ENCODE results near the gene ATG12.
"Not testable (repeated sequence)": the region's sequence is repeated elsewhere in the genome, so short reads cannot be mapped to it uniquely, and the experiment has no call there.

The ATG12 gene

DNA sequence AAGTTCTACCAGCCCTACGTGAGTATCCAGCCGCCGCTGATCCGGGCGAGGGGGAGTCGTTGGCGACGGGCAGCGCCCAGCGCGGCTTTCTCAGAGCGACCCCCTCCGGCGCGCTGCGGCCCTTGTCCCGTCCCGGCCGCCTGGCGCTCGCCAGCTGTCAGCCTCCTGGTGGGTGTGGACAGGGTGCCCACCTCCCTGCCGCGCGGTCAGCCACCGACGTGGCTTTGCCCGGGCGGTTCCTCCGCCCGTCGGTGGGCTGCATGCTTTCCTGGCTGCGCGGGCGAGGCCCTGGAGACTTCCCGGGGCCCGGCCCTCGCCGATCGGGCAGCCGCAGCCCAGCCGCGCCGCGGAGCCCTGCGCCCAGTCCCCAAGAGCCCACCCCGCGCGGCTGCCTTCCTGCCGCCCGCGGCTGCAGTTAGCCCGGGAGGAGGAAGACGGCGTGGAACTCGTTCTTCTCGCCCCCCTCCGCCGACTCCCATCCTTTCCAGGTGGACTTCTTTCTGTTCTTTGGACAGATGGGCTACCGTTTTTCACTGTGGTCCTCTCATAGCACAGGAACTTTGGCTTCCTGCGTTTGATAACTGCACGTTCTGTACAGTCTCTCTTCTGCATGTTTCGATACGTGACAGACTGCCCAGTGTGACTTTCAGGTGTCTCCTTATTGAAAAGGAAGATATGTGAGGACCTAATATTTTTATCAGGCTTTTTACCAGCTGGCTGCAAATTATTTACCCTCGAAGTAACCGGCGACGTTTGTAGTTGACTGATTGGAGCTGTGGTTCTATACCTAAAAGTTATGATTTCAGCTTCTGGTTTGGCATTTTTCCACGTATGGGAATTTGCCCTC is 947 bp upstream of the ATG12 start:
- peak; percentile 34 for DNase-seq

DNA sequence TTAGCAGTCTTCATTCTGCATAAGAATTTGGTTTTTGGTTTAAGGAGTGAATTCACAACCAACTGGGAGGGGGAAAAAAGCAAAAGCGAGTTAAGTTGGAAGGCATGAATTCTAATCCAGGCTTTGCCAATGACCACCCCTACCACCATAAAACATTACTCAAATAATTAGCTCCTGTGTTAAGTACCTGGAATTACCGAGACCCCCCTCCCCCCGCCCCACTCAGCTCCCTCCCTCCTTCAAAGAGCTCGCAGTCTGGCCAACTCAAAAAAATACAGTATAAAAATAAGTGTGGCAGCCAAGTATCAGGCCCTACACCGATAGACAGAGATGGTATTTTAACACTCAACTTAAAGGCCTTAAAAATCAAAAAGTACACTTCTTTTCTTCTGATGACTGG is 492 bp downstream of the ATG12 start:
- DNase-seq: no peak

DNA sequence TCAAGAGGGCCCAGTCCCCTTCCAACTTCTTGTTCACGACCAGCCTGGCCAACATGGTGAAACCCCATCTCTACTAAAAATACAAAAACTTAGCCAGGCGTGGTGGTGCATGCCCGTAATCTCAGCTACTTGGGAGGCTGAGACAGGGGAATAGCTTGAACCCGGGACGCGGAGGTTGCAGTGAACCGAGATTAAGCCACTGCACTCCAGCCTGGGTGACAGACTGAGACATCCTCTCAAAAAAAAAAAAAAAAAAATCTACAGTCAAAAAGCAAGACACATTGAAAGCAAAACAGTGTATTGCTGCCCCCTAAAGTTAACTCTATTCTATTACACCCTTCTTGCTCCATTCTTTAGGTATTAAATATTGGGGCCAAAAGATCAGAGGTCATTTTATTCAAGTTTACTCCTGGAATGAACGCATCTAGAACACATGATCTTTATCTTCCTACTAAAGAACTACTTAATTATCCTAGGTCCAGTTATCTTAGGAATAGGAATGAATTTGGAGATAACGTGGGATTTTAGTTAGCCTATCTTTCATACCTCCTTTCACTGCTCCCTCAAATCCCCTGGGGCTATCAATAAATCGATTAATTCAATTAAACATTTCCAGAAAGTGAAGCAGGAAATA is 2.4 kb downstream of the ATG12 start:
- DNase-seq: peak in 1 of 2 donors; percentile 22

DNA sequence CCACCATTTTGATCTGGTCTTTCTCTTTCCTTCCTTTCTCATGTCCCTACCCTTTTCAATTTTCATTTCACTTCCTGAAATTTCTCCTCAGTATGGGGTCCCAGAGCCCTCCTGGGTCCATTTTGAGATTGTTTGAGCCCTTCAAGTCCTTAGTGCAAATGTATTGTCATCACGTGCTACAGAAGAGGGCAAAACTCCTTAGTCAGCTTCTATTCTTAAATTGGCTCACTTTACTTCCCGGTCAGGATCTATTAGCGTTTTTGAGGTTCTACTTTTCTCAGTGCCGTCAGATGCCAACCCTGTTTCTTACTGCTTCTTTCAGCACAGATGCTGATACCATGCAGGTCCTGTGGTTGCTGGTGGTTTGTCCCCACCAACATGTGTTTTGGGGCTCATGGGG is 5.9 kb downstream of the ATG12 start:
- DNase-seq: no peak

DNA sequence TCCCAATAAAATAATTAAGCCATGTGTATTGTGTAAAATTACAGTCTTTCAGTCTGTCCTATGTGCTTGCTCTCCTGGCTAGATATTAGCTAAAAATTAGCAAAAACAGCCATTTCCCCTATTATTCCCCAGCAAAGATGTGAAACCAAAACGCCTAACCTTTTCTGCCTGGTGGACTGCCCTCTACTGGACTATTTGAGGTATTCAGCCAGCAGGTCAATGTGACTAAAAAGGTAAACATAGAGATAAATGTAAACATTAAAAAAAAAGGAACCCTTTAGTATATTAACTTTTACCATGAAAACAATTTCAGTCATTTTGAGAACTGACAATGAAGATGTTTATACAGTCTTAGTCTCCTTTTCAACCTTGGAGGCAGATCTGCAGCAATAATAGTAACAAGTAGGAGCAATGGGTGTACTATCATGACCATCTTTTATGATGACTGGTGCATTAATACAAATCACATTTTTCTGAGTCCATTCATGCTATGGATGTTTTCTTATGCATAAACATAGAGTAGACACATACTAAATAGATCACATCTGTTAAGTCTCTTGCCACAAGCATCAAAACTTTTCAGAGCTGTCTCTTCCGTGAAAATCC is 10.1 kb downstream of the ATG12 start:
- no peak for DNase-seq

DNA sequence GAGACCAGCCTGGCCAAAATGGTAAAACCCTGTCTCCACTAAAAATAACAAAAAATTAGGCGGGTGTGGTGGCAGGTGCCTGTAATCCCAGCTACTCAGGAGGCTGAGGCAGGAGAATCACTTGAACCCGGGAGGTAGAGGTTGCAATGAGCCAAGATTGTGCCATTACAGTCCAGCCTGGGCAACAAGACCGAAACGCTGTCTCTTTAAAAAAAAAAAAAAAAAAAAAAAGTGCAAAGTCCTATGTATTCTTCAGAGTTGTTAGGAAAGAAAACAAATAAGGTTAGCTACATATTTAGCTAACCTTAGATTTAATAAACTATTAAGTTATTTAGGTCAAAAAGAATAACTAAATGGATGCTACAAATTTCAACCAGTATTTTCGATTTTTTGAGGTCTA is 11.5 kb downstream of the ATG12 start:
- no peak for DNase-seq

DNA sequence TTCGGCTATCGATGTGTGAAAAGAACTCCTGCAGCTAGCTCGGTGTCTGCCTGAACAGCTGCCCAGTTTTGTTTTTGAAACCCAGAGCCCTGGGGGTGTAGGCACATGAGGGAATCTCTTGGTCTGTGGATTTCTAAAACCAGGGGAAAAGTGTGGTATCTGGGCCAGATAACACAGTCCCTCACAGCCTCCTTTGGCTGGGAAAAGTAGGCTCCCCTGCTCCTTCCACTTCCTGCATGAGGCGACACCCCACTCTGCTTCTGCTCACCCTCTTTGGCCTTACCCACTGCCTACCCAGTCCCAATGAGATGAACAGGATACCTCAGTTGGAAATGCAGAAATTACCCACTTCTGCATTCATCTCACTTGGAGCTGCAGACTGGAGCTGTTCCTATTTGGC is 15.4 kb downstream of the ATG12 start:
- no peak for DNase-seq

DNA sequence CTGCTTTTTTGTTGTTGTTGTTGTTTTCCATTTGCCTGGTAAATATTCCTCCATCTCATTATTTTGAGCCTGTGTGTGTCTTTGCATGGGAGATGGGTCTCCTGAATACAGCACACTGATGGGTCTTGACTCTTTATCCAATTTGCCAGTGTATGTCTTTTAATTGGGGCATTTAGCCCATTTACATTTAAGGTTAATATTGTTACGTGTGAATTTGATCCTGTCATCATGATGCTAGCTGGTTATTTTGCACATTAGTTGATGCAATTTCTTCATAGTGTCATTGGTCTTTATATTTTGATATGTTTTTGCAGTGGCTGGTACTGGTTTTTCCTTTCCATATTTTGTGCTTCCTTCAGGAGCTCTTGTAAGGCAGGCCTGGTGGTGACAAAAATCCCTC is 16.4 kb downstream of the ATG12 start:
- DNase-seq: not testable (repeated sequence)

DNA sequence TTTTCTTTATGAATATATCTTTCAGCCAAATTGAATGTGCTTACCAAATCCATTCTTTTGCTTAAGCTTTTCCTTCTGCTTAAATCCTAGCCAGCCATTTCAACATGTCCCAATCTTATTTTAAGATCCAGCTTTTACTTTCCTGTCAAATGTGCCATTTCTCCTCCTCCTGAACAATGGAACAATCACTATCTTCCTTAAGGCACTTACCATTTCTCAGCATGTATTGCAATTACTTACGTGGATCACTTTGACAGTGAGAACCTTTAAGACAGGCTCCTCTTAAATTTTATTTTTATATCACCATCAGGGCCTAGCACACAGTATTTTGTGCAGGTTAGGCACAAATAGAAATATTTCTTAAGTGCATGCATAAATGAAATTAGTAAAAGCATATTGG is 20.5 kb downstream of the ATG12 start:
- DNase-seq: no peak

DNA sequence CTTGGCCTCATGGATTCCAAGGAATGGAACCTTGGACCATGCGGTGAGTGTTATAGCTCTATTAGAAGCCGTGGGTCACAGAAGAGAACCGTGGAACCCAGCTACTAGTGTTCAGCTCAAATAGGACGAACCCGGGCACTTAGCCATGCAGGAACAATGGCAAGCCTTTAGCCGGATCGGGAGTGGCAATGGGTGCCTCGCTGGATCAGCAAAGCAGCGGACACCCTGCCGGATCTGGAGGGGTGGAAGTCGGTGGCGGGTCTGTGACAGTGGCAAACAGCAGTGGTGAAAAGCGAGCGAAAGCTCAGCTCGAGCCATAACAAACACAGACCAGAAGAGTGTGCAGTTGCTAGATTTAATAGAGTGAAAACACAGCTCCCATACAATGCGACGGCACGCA is 22.5 kb downstream of the ATG12 start:
- DNase-seq: no peak

DNA sequence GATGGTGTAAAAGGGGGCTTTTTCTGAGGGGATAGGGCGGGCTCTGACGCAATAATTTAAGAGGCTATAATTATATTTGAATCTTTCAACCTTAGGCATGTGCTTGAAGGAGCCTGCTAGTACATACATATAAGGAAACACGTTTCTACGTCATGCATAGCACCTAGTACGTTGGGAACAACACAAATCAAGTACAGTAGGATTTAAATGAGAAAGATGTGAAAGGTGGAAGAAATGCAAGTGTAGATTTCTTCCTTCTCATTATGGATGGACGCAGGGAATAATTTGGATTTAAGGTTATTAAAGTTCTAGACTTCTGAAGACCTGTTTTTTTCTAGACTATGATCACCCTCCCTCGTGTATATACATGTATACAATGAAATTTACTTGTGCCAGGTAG is 24.0 kb downstream of the ATG12 start:
- no peak for DNase-seq

DNA sequence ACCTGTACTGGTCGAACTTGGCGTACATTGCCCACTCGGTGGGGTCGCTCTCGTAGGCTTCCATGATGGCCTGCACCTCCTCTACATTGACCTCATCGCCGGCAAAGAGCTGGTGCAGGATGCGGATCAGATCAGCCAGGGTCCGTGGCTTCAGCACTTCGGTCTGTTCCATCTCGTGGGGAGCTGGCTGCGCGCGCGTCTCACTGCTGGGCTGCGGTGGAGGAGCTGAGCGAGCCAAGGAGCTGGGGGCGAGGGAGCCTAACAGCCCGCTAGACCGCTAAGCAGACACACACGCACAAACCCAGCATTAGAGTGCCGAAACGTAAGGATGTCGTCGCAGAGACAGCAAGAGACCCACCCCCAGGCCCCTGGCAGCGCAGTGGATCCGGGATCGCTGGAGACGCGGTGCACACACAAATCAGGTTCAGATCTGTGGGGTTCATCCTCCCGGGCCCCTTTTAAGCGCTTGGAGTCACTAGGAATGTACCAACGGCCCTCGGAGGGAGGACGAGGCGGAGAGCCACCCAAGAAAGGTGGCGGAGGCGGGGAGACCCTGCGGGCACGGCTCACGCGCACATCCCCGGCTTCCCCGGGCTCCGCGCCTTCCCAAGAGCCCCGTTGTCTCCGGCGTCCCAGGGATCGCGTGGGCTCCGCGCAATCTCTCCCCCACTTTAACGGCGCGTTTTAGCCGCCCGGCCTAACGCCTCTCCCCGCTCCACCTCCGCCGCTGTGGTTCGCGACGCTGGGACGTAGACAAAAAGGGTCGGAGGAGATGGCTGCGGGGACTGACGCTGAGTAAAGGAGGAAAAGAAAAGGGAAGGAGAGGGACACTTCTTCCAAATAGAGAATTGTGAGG is 24.9 kb downstream of the ATG12 start, which contains the start of gene CDO1:
CDO1 (minus strand) TSS at position 434 of the 856 bp plus-strand sequence; CDS start at position 172, 262 bp downstream.
- DNase-seq: peak; percentile 37 to 38

DNA sequence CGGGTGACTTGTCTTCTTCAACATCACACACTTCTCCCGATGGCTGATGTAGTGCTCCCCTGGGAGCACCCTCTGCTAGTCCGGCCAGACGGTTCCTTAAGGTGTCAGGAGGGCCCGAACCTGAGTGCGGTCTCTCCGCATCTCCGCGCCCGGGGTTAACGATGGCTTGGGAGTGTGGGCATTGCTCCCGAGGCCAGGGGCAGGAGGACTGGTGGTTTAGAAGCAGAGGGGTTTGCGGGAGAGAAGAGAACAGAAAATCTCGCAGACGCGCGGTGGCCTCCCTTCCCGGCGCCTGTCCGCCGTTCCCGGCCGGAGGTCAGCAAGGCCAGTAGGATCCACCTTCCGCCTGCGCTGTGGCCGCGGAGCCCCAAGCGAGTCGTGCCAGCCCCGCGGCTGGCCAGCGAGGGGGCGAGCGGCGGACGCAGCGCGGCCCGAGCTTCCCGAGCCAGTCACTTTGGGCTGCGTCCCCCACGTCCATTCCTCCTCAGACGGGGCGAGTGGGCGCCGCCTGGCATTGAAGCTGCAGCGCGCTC is 25.6 kb downstream of the ATG12 start:
- peak in 1 of 2 donors; percentile 10 for DNase-seq

DNA sequence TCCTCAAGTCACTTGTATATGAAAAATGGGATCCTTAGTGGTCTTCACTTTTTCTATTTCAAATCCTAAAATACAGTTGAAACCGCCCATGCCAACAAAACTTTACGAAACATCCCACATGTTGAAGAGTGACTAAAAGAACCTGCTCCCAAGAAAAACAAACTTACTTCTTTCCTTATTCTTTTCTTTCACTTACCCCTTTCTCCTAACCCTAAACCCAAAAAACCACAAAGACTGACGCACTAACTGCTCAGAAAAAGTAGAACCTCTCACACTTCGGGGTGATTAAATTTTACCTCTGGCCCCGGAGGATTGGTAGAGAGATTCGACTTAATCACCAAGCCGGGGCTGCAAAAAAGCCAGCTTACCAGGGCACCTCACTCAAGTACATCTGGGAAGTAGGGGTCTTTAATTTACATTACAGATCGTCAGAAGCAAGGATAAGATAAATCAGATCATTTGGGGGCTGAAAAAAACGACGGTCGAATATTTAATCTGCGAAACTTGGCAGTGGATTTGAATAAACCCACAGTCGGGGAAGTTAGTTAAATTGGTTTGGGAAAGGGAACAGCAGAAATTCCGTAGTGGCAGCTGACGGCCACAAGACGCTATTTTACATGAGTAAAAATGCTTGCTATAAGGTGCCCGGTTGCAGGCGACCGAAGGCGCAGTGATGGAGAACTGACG is 26.2 kb downstream of the ATG12 start:
- DNase-seq: no peak

DNA sequence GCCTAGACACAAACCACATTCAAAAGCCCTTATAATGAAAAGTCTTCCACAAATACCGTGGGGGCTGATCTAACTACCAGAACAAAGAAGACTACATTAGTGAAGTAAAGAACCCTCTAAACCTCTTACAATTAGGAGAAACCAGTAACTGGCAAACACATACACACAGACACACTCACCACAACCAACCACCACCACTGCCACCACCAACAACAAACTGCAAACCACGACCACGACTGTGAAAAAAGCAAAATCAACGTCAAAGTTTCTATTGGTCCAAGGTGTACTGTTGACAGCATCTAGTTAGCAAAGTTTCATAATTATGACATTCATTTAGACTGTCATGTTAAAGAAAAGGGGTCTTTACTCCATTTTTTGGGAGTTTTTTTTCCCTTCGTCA is 27.6 kb downstream of the ATG12 start:
- DNase-seq: no peak

DNA sequence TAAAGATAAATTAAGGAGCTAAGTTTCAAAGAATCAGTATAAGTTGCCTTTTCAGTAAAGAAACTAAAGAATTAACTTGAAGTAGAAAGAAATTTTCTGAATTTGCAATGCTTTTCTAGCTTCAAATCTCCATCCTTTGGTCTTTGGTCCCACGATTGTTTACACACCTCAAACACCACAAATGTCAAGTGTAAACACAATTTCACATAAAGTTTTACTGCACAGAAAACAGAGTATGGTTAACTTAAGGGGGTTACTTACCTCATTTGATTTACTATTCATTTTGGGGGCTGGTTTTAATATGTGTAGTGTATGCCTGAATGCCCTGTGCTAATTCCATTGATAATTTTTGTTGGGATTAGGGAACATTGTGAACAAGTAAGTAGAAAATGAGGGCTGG is 29.0 kb downstream of the ATG12 start:
- DNase-seq: no peak

DNA sequence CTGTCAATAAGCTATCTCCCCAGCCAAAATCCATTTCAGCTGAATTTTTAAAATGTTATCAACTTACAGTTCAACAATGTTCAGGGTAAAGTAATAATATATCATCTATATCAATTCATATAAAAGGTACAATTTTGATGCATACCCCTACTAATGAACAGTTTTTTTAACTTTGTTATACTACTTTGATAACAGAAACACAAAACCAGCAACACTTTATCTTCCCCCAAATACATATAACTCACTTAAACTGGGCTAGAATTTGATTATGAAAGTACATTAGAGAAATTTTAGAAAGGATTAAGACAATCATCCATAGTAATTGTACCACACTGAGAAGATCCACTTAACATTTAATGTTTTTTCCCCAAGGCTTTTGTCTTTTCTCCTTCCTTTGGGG is 30.0 kb downstream of the ATG12 start:
- DNase-seq: no peak

DNA sequence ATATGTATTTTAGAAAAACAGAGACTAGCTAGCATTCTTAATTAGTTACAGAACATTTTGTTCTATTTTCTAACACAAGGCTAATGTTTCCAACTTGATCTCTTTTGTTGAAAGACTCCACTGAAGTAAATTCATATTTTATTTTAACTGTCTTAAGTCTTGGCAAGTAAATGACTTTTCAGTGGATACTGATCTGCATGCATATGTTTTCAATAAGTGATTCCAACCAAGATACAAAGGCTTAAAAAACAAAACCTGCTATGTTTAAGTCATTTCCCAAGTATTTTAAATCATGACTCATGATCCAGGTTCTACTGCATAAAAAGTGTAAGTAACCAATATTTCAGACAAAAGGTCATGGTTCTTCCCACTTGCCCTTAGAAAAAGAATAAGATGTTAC is 30.6 kb downstream of the ATG12 start:
- no peak for DNase-seq

DNA sequence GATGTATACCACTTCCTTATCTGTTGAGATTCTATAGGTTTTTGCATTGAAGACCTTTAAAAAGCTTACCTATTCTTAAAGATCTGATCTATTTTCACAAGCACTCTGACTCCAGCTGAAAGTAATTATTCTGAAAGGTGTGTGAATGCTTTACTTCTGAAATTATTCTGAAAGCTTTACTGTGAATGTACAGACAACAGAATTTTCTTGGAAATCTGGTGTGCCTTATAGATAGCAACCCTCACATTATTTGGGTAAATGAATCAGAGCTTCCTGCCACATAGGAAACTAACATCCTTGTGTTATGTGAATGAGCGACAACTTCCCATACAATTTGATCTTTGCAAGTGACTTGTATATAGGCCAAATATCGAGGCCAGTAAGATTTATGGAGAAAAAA is 31.4 kb downstream of the ATG12 start:
- no peak for DNase-seq

DNA sequence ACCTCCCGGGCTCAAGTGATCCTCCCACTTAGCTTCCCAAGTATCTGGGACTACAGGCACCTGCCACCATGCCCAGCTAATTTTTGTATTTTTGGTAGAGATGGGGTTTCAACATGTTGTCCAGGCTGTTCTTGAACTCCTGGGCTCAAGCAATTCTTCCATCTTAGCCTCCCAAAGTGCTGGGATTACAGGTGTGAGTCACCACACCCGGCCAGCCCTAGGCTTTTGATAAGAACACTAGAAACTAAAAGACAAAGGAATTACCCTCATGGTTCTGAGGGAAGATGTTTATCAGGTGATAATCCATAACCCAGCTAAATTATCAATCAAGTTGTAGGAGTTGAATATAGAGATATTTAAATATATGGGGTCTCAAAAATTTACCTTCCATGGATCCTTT is 33.3 kb downstream of the ATG12 start:
- not testable (repeated sequence) for DNase-seq

DNA sequence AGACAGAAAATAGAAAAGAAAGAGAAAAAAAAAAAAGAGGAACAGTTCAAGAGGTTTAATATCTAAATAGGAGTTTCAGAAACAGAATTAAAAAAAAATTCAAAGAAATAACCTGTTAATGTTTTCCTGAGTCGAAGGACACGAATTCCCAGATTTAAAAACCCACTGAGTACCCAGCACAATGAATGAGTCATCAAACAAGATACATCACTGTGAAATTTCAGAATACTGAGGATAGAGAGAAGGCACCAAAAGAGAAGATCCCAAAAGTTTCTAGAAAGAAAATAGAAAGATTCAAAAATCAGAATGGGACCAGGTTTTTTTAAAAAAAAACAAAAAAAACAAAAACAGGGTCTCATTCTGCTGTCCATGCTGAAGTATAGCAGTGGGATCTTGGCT is 33.7 kb downstream of the ATG12 start:
- DNase-seq: no peak

DNA sequence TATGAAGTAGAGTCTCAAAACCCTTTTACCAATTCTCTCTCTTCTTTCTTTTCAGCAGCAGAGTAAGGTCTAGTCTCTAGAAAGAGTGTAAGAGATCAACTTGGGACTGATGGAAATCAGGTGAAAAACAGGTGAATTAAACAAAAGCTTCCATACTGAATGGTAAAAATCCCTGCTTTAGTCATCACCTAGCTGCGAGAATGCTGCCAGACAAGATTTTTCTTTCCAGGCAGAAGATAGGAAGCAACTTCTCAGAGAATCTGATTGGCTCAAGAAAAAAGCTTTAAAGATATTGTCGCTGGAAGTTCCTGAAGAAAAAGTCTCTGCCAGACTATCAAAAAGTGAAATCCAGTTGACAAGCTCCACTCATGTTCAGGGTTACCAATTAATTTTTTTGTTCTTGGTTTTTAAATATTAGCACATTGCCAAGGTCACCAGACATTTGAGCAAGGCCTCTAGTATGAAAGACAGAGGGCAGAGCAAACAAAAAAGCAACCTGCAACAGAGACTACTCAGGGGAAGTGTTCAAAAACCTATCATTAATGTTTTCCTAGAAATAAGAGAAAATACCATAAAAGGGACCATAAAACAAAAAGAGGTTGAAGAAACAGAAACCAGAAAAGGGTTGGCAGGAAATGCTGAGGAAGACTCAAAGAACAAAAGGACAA is 34.2 kb downstream of the ATG12 start:
- no peak for DNase-seq

All from stimulated activated CD4-positive, alpha-beta T cell treated with anti-CD3 and anti-CD28 coated beads, Interleukin-2, amount 100 ng/mL, for 24 hours (primary cell).